CD4-positive, alpha-beta T cell treated with Interleukin-4 for 1 hour (primary cell): ENCODE results near the gene EMD.
"Not testable (repeated sequence)": the region's sequence is repeated elsewhere in the genome, so short reads cannot be mapped to it uniquely, and the experiment has no call there.

Experiments
- DNase-seq, 2 donors: peaks; one replicate each; pipeline ENCODE4 v3.0.0-alpha.2; 2020 to 2022

Gene EMD

DNA sequence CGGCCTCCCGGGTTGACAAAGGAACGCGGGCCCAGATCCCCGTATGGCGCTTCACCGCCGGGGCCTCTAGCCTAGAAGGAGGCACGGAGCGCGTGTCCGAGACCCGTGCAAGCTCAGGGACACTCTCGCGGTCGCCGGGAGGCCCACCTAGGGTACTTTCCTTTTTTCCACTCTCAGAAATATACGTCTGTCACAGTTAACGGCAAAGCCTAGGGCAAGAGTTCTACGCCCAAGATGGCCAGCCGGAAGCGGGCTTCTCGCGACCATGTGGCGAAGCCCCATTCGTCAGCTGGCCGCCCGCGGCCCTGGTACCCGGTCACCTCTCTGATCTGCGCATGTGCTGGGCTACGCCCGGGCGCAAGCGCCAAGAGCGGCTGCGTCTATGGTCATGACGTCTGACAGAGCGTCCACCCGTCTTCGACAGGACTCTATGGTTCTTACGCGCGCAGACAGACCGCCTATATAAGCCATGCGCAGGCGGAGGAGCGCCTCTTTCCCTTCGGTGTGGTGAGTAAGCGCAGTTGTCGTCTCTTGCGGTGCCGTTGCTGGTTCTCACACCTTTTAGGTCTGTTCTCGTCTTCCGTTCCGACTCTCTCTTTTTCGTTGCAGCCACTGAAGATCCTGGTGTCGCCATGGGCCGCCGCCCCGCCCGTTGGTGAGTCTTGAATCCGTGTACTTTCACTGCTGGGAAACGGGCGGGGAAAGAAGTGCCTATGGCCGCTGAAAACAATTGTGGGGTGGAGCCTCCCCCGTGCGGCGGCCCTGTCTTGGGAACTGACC, 19.0 kb downstream of the EMD start, which contains the start of gene RPL10:
TSS of gene RPL10 (plus strand) at position 490 of the 780 bp plus-strand sequence. CDS start at position 633, 143 bp downstream.
- peak; percentile 95 to 97 for DNase-seq

DNA sequence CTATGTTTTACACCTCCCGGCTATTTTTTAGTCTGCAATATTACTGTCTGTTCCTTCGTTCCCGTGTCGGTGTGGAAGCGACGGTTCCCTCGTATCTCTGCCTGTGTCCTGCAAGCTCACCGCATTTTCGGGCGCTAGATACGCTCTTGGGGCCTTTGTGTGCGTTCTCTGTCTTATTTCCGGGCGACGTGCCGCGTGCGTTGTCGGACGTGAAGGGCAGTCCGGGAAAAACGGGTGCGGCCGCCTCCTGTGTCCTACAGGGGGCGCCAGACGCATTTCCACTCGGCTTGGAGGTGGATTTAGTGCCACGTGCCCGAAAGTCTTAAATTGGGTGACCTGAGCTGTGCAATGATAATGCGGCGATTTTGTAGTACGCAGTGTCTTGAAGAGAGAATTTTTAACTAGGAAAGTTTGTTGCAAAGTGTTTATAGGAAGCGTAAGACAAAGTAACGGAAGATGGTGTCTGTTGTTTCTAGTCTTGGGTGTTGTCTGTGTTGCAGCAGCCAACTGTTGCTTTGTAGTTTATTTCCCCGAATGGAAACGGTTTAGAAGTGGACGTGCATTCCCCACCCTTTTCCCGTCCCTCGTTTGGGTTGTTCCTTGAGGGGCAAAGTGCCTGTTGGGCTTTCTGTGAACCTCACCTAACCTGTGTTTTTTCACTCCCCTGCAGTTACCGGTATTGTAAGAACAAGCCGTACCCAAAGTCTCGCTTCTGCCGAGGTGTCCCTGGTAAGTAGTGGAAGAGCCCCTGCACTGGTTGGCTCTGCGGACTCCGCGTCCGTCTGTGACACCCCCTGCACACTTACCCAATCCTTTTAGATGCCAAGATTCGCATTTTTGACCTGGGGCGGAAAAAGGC, 19.8 kb downstream of the EMD start:
- peak; percentile 87 to 88 for DNase-seq

DNA sequence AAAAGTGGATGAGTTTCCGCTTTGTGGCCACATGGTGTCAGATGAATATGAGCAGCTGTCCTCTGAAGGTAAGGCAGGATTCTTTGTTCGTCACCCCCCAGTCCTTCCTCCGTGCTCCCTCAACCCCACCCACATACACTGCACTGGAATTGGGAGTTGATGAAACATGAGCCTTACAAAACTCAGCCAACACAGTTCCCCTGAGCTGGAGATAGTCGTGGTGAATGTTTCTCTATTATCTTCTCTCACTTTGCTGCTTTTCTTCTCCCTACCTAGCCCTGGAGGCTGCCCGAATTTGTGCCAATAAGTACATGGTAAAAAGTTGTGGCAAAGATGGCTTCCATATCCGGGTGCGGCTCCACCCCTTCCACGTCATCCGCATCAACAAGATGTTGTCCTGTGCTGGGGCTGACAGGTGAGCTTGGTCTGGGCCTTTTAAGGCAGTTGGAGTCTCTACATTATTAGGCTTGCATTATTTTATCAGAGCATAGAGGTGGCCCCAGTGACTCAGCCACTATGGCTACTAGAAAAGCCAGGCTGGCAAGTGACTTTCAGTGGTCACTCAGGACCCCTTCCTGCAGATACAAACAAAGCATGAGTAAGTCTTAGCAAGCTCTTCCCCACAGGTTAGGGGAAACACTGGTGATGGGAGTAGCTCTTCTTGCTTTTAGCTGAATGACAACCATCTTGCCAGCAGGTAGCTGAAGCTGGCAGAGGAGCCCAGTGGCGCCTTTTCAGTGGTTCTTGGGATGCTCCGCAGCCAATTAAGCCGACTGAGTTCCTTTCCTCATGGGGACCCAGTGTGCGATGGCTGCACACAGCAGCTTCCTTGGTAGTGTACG, 20.7 kb downstream of the EMD start:
- peak; percentile 27 to 52 for DNase-seq

GRCh38 chrX:154400369-154400817, 21.3 kb downstream of the EMD start:
- not testable (repeated sequence) for DNase-seq

- peak in 1 of 2 donors; percentile 28 for DNase-seq
Measured at GRCh38 chrX:154401045-154401799, 22.1 kb downstream of the EMD start.

GRCh38 chrX:154401918-154402621, 23.0 kb downstream of the EMD start:
- no peak for DNase-seq

DNA sequence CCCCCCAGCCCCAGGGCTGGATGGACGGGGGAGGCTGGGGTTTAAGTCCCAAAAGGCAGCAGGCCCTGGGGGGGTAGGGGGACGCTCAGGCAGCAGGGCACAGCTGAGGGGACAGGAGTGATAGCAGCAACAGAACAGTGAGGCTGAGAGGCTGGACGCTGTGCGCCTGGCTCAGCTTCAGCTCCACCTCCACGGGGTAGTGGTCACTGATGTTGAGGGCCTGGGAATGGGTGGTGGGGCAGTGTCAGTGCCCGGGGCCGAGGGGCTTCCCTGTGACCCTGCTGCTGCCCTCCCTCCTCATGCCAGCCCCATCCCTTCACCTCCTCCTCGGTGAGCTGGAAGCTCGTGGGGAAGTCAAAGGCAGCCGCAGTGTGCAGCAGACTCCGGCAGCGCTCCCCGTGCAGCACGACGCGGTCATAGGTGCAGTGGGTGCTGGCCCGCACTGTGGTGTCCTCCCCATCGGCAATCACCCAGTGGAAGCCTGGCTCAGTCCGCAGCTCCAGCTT, 23.6 kb downstream of the EMD start:
- no peak for DNase-seq

DNA sequence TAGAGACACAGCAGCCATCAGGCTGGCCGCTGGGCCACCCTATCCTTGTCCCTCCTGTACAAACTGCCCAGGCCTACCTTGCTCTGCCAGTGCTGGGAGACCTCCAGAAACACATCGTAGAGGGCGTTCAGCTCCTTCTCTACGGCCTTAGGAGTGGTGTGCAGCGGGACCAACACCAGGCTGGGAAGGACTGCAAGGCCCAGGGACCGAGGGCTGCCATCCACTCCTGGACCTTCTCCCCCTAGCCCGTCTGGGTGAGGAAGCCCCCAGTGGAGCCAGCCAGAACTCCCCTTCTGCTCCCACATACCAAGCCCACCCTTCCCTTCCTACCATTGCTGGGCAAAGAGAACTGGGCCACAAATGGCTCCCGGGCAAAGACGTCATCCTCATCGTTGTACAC, 24.1 kb downstream of the EMD start:
- no peak for DNase-seq

GRCh38 chrX:154403858-154404257, 24.8 kb downstream of the EMD start:
- no peak for DNase-seq

DNA sequence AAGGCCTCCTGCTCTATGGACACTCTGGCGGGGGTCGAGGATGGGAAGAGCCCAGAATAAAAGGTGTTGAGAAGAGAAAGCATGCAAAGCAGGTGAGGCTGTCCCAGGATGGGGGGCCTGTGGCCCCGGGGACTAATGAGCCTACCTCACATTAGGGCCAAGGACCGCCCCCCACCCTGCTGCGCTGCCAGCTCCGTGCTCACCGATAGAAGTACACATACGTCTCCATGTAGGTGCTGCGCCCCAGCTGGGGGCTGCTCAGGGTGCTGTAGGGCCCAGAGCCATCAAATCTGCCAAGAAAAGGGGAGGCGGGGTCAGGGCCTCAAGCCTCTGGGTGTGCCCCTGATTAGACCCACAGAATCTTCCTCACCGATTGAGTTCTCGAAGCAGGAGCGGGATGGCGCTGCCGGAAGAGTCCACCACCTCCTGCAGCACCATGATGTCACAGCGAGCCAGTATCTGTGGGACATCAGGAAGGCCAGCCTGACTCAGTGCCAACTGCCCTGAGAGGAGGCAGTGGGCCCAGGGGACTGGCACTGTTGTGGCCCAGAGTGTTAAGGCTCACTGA, 25.6 kb downstream of the EMD start:
- DNase-seq: no peak

- DNase-seq: no peak
Measured at GRCh38 chrX:154408659-154409221, 29.6 kb downstream of the EMD start.

- peak; percentile 18 to 80 for DNase-seq
Measured at GRCh38 chrX:154409222-154409871, 30.3 kb downstream of the EMD start, which contains the start of gene DNASE1L1. Gene DNASE1L1, minus strand, starts transcription at chrX:154409254. Its CDS starts 3,686 bp downstream, at chrX:154405568.

DNA sequence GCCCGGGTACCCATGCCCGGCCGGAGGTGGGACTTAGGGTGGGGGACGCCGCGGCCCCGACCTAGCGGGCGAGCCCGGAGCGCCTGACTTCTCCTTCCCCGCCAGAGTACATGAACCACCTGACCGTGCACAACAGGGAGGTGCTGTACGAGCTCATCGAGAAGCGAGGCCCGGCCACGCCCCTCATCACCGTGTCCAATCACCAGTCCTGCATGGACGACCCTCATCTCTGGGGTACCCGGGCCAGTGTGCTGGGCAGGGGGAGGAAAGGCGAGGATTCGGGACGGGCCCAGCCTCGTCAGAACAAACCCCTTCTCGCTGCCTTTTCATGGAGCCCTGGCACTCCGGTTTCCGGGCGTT, 32.9 kb downstream of the EMD start:
- peak; percentile 59 to 62 for DNase-seq

DNA sequence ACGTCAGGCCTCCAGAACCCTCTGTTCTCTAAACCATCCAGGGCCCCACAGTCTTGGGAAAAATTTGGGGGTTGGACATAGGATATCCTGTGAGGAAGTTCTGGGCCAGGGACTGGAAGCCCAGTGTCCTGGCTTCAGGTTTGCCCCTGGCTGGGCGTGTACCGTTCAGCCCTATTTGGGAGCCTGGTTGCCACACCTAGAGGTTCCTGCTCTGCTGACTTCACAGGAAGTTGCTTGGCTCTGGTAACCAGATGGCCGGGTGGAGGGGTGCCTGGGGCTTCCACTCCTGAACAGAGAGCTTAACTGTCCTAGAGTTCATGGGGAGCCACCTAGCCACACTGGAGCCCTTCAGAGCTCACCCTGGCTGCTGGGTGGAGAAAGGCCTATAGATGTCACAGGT, 33.4 kb downstream of the EMD start:
- DNase-seq: peak; percentile 52 to 55

- no peak for DNase-seq
Measured at GRCh38 chrX:154413142-154413541, 34.0 kb downstream of the EMD start.

- no peak for DNase-seq
Measured at GRCh38 chrX:154417157-154417556, 38.1 kb downstream of the EMD start.

DNA sequence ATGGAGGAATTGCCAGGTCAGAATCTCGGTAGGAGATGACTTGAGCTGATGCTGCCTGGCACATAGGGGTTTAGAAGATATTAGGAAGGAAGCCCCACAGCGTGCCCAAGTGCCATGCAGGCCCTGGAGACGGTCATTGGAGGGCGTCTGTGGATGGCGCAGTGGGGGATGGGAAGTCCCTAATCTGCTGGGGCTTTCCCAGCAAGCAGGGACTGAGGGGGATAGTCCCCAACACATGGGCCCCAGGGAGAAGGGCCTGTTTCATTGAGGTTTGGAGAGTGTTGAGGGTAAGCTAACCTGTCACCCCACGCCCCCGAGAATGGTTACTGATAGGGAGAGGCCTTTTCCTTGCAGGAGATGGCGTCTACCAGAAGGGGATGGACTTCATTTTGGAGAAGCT, 40.1 kb downstream of the EMD start:
- no peak for DNase-seq

- no peak for DNase-seq
Measured at GRCh38 chrX:154419688-154420401, 40.8 kb downstream of the EMD start.

DNA sequence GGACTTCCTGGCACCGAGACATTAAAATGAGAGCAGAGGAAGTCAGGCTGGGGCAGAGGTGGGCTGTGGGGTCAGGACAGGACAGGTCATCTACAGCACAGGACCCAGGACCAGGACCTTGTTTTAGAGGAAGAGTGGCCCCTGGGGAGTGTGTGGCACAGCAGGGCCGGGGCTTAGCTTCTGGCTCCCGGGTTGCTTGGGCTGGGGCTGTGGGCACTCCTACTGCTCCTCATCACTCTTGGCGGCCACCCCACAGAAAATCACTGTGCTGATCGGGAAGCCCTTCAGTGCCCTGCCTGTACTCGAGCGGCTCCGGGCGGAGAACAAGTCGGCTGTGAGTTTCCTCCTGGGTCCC, 41.3 kb downstream of the EMD start:
- no peak for DNase-seq
